ENCODE results near the gene KCNJ6.

The KCNJ6 gene

GRCh38 chr21:37860416-37860815 lies 55.8 kb downstream of the KCNJ6 start:
- Histone ChIP-seq H3K36me3 (ENCODE audit: low read depth) (no peaks in the 10 kb centered on the region), H3K4me3 (ENCODE audit: severe bottlenecking) (no peak overlapping the region), H3K27ac (ENCODE audit: poor library complexity, severe bottlenecking) (no peak overlapping the region), H3K27me3 (ENCODE audit: insufficient read depth, poor library complexity, severe bottlenecking) (no peaks in the 10 kb centered on the region), H3K4me1 (ENCODE audit: insufficient read depth, poor library complexity, severe bottlenecking) (no peaks in the 10 kb centered on the region), H3K9me3 (ENCODE audit: severe bottlenecking) (no peaks in the 10 kb centered on the region)
- ATAC-seq (ENCODE audit: low read depth) = no peak
- TF ChIP-seq CTCF (IDR thresholded peaks at IDR 0.05; ENCODE audit: poor library complexity, severe bottlenecking) = no peak
- DNase-seq (ENCODE audit: low spot score) = no peak

- no peak overlapping the region for H3K4me3 ChIP-seq (ENCODE audit: severe bottlenecking)
- ATAC-seq (ENCODE audit: low read depth) = no peak
- no peak overlapping the region for H3K27ac ChIP-seq (ENCODE audit: poor library complexity, severe bottlenecking)
- no peaks in the 10 kb centered on the region for H3K36me3 ChIP-seq (ENCODE audit: low read depth)
- no peak for TF ChIP-seq CTCF (IDR thresholded peaks at IDR 0.05; ENCODE audit: poor library complexity, severe bottlenecking)
- H3K9me3 ChIP-seq (ENCODE audit: severe bottlenecking) = peaks cover 8% of the 10 kb centered on the region
- H3K4me1 ChIP-seq (ENCODE audit: insufficient read depth, poor library complexity, severe bottlenecking) = no peaks in the 10 kb centered on the region
- no peak for DNase-seq (ENCODE audit: low spot score)
- no peaks in the 10 kb centered on the region for H3K27me3 ChIP-seq (ENCODE audit: insufficient read depth, poor library complexity, severe bottlenecking)
Observed at GRCh38 chr21:37855647-37856625, 60.3 kb downstream of the KCNJ6 start.

GRCh38 chr21:37855271-37855646 lies 61.0 kb downstream of the KCNJ6 start:
- no peak for DNase-seq (ENCODE audit: low spot score)
- peaks cover 8% of the 10 kb centered on the region for H3K9me3 ChIP-seq (ENCODE audit: severe bottlenecking)
- no peak overlapping the region for H3K4me3 ChIP-seq (ENCODE audit: severe bottlenecking)
- H3K36me3 ChIP-seq (ENCODE audit: low read depth) = no peaks in the 10 kb centered on the region
- no peak overlapping the region for H3K27ac ChIP-seq (ENCODE audit: poor library complexity, severe bottlenecking)
- no peak for TF ChIP-seq CTCF (IDR thresholded peaks at IDR 0.05; ENCODE audit: poor library complexity, severe bottlenecking)
- no peaks in the 10 kb centered on the region for H3K4me1 ChIP-seq (ENCODE audit: insufficient read depth, poor library complexity, severe bottlenecking)
- no peak for ATAC-seq (ENCODE audit: low read depth)
- no peaks in the 10 kb centered on the region for H3K27me3 ChIP-seq (ENCODE audit: insufficient read depth, poor library complexity, severe bottlenecking)

- DNase-seq (ENCODE audit: low spot score) = no peak
- H3K4me1 ChIP-seq (ENCODE audit: insufficient read depth, poor library complexity, severe bottlenecking) = peaks cover 14% of the 10 kb centered on the region
- no peaks in the 10 kb centered on the region for H3K27me3 ChIP-seq (ENCODE audit: insufficient read depth, poor library complexity, severe bottlenecking)
- H3K9me3 ChIP-seq (ENCODE audit: severe bottlenecking) = peaks cover 8% of the 10 kb centered on the region
- TF ChIP-seq CTCF (IDR thresholded peaks at IDR 0.05; ENCODE audit: poor library complexity, severe bottlenecking) = no peak
- H3K4me3 ChIP-seq (ENCODE audit: severe bottlenecking) = no peak overlapping the region
- no peaks in the 10 kb centered on the region for H3K36me3 ChIP-seq (ENCODE audit: low read depth)
- peak; percentile 89 for ATAC-seq (ENCODE audit: low read depth)
- peak overlapping the region; percentile 88 for H3K27ac ChIP-seq (ENCODE audit: poor library complexity, severe bottlenecking)
Observed at GRCh38 chr21:37849506-37850102, 66.7 kb downstream of the KCNJ6 start.

All from RWPE2 (cell line).